Measurements from ENCODE around the gene ZKSCAN8.
"Not testable (repeated sequence)": the region's sequence is repeated elsewhere in the genome, so short reads cannot be mapped to it uniquely, and the experiment has no call there.

The ZKSCAN8 gene

DNA sequence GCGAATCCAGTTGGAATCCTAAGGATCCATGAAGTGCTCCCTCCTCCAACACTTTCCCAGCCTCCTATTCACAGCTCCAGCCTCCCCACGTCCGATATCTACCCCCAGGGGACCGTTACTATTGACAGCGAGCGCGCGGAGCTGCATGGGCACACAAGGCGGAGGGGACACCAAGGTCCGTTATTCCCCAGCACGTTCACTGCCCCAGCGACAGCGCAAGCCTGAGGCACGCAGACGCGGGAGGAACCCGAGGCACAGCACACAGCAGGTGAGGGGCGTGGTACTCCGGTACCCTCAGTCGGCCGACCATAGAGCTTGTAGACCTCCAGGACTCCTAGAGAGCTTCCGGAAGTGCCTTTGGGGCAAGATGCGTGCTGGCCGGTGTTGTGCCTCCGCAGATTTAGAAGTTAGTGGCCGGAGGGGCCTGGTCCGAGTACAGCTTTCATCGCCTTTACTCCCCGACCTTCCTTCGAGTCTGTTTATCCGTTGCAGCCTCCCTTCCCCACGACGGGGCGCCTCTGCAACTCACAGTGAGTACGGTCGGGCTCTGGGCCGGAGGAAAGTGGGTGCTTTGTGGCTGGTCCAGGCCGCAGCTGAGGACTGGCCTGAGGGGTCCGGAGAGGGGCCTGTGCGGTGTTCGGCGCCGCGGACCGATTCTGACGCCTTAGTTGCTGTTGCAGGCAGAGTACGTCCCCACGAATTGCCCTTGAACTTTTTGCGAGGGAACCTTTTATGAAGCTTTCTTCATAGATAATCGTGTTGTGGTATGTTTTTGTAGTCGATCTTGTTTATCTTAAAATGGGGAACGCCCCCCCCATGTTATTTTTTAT lies at the start of gene ZKSCAN8:
Gene ZKSCAN8 (plus strand): TSS at position 384 of the 830 bp plus-strand sequence. CDS start 6,525 bp downstream, outside the sequence.
- peak; percentile 94 for ATAC-seq
- peak; percentile 81 to 89 for DNase-seq
- Mint-ChIP-seq H3K4me1 (peaks cover 51% of the 10 kb centered on the region), H3K4me3 (peak within 1 kb of the TSS; percentile 96), H3K9me3 (no peaks in the 10 kb centered on the region), H3K27me3 (no peaks in the 10 kb centered on the region), H3K27ac (peak within 1 kb of the TSS; percentile 91 to 96)

DNA sequence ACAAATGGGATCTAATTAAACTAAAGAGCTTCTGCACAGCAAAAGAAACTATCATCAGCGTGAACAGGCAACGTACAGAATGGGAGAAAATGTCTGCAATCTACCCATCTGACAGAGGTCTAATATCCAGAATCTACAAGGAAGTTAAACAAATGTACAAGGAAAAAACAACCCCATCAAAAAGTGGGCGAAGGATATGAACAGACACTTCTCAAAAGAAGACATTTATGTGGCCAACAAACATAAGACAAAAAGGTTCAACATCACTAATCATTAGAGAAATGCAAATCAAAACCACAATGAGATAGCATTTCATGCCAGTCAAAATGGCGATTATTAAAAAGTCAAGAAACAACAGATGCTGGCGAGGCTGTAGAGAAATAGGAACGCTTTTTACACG lies 39.5 kb upstream of the ZKSCAN8 start:
- not testable (repeated sequence) for DNase-seq

DNA sequence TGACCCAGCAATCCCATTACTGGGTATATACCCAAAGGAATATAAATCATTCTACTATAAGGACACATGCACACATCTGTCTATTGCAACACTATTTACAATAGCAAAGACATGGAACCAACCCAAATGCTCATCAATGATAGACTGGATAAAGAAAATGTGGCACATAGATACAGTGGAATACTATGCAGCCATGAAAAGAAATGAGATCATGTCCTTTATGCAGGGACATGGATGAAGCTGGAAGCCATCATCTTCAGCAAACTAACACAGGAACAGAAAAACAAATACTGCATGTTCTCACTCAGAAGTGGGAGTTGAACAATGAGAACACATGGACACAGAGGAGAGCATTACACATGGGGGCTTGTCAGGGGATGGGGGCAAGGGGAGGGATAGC lies 39.0 kb upstream of the ZKSCAN8 start:
- H3K9me3 Mint-ChIP-seq, ATAC-seq, H3K27ac Mint-ChIP-seq, H3K4me1 Mint-ChIP-seq, DNase-seq: not testable (repeated sequence)
- Mint-ChIP-seq H3K27me3 (peaks cover 23% of the 10 kb centered on the region), H3K4me3 (peak overlapping the region in 1 of 2 donors; percentile 9)

More for the DNA sequence above, 39.5 kb upstream of the ZKSCAN8 start:
- H3K4me3 Mint-ChIP-seq, ATAC-seq, H3K9me3 Mint-ChIP-seq, H3K27ac Mint-ChIP-seq, H3K4me1 Mint-ChIP-seq: not testable (repeated sequence)
- peaks cover 23% of the 10 kb centered on the region for H3K27me3 Mint-ChIP-seq

DNA sequence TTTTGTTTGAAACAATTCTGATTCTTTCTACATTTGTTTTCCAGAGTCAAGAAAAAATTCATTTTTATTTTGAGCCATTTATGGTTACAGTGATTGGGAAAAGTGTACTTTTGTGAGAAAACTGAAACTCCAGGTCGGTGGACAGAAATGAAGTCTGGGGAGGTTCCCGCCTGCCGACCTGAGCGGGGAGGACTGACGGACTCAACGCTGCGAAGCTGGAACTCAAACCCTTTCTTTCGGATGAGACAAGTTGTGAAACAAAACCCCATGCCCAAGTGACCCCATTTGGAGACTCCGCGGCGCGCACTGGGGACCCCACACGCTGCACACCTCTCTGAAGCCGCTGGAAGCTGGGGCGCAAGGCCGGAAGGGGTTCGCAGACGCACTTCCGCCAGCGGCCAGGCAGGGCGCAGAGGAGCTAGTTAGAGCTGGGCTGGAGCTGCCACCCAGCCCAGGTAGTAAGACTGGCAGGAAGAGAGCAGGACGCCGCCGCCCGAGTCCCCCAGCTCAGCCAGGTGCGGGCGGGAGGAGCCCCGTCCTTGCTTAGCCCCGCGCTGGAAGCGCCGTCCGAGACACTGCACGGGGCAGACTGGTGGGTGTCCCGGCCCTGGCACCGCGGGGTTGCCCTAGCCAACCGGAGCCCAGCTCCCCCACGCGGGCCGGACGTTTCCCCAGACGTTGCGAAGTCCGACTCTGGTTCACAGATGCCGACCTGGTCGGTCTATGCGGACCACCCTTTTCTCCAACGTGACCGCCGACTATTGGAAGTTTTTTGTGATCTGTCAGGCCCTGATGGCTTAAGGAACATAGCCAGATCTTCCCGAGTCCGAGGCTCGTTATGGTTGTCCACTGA lies 37.1 kb upstream of the ZKSCAN8 start:
- peaks cover 18% of the 10 kb centered on the region for H3K27me3 Mint-ChIP-seq
- peaks cover 7% of the 10 kb centered on the region for H3K4me1 Mint-ChIP-seq
- H3K27ac Mint-ChIP-seq, result peak overlapping the region; percentile 77 to 78
- peak overlapping the region; percentile 94 for H3K4me3 Mint-ChIP-seq
- H3K9me3 Mint-ChIP-seq, result peaks cover 5 to 8% of the 10 kb centered on the region in 2 donors
- DNase-seq, result peak; percentile 81 to 89
- ATAC-seq, result peak; percentile 100

DNA sequence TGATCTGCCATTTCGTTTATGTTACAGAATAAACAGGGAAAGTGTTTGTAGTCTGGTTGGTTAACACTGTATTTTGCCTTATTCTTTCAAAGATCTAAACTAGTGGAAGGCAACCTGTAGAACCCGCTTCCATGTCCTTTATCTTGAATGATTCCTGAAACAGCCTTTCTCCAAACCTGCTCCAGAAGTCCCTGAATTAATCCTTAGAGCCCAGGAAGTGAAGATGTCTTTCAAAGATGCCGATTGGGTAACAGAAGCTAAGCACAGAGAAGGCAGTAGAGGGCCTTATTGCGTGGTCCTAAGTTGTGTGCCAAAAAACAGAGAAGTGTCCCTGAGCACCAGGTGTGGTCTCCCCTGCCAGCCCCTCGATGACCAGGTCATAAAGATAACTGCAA lies 36.4 kb upstream of the ZKSCAN8 start:
- Mint-ChIP-seq H3K9me3 (peaks cover 5 to 8% of the 10 kb centered on the region in 2 donors), H3K4me1 (peaks cover 7% of the 10 kb centered on the region), H3K27me3 (peaks cover 12% of the 10 kb centered on the region), H3K4me3 (peak overlapping the region; percentile 94), H3K27ac (peak overlapping the region; percentile 50 to 77)
- ATAC-seq (no peak), DNase-seq (no peak)

DNA sequence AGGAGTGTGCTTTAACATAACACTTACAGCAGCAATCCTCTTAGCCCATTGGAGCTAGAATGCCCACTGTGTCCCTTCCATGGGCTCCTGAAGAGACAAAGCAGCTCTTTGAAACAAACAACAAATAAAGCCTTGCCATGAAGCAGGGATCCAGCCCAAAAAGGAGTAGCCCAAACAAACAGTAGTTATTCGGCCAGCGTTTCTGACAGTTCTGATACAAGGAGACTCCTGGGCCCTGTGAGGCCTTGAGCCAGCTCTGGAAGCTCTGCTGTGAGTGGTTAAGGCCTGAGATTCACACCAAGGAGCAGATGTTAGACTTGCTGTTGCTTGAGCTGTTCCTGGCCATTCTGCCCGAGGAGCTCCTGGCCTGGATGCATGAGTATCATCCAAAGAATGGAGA lies 34.2 kb upstream of the ZKSCAN8 start:
- H3K27ac Mint-ChIP-seq, result no peak overlapping the region
- peaks cover 4 to 5% of the 10 kb centered on the region in 2 donors for H3K9me3 Mint-ChIP-seq
- DNase-seq, result no peak

DNA sequence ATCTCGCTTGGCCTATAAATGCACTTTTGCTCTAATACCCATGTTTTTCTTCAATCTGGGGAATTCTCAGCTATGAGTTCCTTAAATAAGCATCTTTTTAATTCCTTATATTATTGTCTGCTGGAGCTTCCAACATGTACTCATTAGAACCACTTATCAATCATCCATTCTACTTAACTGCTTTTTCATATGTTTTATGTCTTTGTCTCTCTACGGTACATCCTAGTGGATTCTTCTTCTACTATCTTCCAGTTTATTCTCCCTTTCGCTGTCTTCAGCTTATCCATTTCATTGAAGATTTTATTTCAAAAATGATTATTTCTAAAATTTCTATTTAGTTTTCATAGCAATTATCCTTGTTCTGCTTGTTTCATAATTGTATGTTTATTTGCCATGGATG lies 29.7 kb upstream of the ZKSCAN8 start:
- Mint-ChIP-seq H3K27me3 (no peaks in the 10 kb centered on the region), H3K4me1 (no peaks in the 10 kb centered on the region), H3K4me3 (no peak overlapping the region), H3K9me3 (no peaks in the 10 kb centered on the region), H3K27ac (no peak overlapping the region)
- no peak for ATAC-seq
- DNase-seq, result no peak

More for the DNA sequence above, 34.2 kb upstream of the ZKSCAN8 start:
- ATAC-seq, result no peak
- Mint-ChIP-seq H3K27me3 (no peaks in the 10 kb centered on the region), H3K4me3 (no peak overlapping the region), H3K4me1 (peaks cover 7% of the 10 kb centered on the region)

DNA sequence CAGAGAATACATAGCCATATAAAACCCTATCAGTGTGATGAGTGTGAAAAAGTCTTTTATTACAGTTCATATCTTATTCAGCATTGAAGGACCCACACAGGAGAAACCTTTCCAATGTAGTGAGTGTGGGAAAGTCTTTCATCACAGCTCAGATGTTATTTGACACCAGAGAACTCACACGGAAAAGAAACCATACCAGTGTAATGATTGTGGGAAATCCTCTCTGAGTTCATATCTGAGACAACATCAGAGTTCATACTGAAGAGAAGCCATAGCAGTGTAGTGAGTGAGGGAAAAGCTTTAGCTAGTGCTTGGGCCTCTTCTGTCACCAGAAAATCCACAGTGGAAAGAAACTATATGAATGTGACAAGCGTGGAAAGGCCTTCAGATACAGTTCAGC lies 25.9 kb upstream of the ZKSCAN8 start:
- Mint-ChIP-seq H3K27ac (no peak overlapping the region), H3K27me3 (no peaks in the 10 kb centered on the region), H3K9me3 (no peaks in the 10 kb centered on the region), H3K4me3 (no peak overlapping the region), H3K4me1 (no peaks in the 10 kb centered on the region)
- DNase-seq (no peak), ATAC-seq (no peak)

DNA sequence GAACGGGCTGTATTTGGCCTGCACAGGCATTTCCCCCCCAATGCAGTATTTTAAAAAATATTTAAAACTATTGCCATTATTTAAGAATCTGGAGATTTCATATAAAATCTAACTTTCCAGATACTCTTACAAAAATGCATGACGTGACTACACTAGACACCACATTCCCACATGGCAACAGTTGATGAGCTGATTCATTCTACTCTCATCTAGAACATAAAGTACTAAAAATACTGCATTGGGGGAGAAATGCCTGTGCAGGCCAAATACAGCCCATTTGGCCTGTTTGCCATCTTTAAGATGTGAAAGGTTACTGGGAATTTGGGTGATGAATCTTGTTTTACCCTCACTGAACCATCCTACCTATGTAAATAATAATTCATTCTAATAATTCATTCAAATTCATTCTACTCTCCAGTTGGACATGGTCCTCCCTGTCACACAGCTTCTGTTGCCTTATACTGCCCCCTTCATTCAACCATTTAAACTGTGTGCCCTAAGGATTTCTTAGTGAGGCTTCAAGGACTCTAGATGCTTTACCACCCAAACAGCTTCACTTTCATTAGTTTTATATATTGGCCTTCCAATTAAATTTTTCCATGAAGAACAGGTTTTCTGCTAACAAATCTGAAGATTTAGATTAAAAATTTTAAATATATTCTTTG lies 24.2 kb upstream of the ZKSCAN8 start:
- H3K9me3 Mint-ChIP-seq, result no peaks in the 10 kb centered on the region

DNA sequence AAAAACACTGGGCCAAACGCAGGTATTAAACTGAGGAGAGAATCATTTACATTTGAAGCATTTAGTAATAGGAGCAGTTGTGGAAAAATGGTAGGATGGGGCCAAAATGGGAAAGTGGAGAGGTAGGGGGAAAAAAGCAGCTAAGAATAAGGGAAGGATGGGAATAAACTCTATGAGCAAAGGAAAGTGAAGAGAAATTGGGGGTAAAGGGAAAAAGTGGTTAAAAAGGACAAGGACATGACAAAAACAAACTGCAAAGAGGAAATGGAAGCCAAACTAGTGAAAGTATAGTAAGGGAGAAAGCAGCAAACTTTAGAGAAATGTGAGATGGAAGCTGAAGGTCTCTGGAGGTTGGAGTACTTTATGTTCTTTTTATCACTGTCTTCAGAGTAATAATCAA lies 23.5 kb upstream of the ZKSCAN8 start:
- no peak for ATAC-seq
- Mint-ChIP-seq H3K4me1 (peaks cover 7% of the 10 kb centered on the region), H3K9me3 (no peaks in the 10 kb centered on the region), H3K4me3 (no peak overlapping the region), H3K27me3 (no peaks in the 10 kb centered on the region), H3K27ac (peak overlapping the region in 1 of 2 donors; percentile 68)
- DNase-seq, result no peak

More for the DNA sequence above, 24.2 kb upstream of the ZKSCAN8 start:
- Mint-ChIP-seq H3K4me1 (peaks cover under 1% of the 10 kb centered on the region), H3K27ac (no peak overlapping the region), H3K27me3 (no peaks in the 10 kb centered on the region), H3K4me3 (no peak overlapping the region)
- ATAC-seq, result no peak
- no peak for DNase-seq

DNA sequence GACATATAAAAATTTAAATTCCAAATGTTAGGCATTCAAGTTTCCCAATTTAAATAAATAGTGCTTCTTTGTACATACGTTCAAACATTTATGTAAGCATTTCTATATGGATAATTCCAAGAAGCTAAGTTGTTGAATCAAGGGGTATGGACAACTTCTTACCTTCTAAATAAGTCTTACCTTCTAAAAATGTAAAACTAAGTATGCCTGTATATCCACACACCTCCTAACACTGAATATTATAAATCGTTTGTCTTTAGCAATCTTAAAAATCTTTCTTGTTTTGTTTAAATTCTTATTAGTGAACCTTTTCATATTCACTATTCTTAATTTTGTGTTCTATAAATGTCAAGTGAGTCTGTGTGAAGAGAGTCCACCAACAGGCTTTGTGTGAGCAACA lies 19.8 kb upstream of the ZKSCAN8 start:
- DNase-seq (no peak), ATAC-seq (no peak)
- Mint-ChIP-seq H3K4me1 (peaks cover 36% of the 10 kb centered on the region), H3K27ac (no peak overlapping the region), H3K9me3 (no peaks in the 10 kb centered on the region), H3K27me3 (no peaks in the 10 kb centered on the region), H3K4me3 (no peak overlapping the region)

DNA sequence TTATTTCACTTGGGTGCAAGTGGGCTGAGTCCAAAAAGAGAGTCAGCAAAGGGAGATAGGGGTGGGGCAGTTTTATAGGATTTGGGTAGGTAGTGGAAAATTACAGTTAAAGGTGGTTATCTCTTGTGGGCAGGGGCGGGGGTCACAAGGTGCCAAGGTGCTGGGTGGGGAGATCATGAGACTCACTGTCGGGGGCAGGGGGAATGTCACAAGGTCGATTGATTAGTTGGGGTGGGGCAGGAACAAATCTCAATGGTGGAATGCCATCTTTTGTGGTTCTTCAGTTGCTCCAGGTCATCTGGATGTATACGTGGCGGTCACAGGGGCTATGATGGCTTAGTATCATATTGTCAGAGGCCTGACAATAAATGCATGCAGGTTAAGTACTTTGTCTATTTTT lies 19.4 kb upstream of the ZKSCAN8 start:
- DNase-seq, H3K27ac Mint-ChIP-seq, H3K27me3 Mint-ChIP-seq, ATAC-seq, H3K4me3 Mint-ChIP-seq, H3K9me3 Mint-ChIP-seq: not testable (repeated sequence)
- peaks cover 40% of the 10 kb centered on the region for H3K4me1 Mint-ChIP-seq

DNA sequence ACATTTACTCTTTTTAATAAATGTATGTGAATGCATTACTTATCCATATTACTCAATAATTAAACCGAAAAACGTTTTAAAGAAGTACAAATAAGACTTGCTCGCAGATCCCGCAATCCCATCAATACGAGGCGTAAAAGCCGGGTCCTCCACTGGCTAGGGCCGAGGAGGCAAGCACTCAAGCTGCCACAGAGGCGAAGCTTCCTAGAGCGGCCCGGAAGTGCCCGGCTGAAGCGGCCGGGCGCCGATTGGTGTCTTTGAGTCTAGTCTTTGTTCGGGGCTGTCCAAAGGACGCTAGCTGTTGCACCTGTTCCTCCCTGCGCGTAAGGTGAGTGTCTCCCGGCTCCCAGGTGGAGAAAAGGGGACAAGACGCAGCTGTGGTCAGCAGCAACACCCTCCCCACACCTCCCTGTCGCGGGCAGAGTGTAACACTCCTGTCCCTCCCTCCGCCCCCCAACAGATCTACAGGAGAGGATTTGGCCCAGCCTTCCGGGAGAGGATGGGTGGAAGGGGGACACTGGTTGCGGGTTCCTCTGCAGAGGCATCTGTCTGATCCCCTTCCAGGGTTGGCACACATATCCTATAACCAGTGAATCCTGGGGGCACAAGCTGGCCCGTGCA lies 17.2 kb upstream of the ZKSCAN8 start, which contains the start of gene ZSCAN16:
Gene ZSCAN16 (plus strand): TSS at position 260 of the 621 bp plus-strand sequence. CDS start 835 bp downstream, outside the sequence.
- H3K4me1 Mint-ChIP-seq, result peaks cover 53% of the 10 kb centered on the region
- H3K27ac Mint-ChIP-seq, result peak within 1 kb of the TSS; percentile 93 to 97
- H3K4me3 Mint-ChIP-seq, result peak within 1 kb of the TSS; percentile 94 to 97
- no peaks in the 10 kb centered on the region for H3K27me3 Mint-ChIP-seq
- DNase-seq, result peak; percentile 70 to 77
- no peaks in the 10 kb centered on the region for H3K9me3 Mint-ChIP-seq
- ATAC-seq, result peak; percentile 99

DNA sequence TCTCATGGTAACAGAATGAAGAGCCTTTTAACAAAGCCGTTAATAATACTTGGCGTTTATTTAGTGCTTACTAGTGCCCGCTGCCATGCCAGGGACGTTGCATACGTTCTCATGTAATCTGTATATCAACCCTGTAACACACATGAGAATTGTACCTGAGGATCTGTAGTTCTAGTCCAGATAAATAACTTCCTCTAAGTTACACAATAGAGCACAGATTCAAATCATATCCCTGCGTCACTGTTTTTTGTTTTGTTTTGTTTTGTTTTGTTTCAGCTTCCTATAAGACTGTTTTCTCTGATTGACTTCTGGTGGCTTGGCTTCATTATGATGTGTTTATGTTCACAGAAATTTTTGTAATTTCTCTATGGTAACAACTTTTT lies 16.7 kb upstream of the ZKSCAN8 start:
- peak; percentile 27 for ATAC-seq
- peaks cover 54% of the 10 kb centered on the region for H3K4me1 Mint-ChIP-seq

DNA sequence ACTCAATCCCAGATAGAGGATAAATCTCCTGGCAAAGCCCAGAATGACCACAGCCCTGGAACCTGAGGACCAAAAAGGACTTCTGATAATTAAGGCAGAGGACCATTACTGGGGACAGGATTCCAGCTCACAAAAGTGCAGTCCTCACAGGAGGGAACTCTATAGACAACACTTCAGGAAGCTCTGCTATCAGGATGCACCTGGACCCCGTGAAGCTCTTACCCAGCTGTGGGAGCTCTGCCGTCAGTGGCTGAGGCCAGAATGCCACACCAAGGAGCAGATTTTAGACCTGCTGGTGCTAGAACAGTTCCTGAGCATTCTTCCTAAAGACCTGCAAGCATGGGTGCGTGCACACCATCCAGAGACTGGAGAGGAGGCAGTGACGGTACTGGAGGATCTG lies 16.3 kb upstream of the ZKSCAN8 start:
- peaks cover 56% of the 10 kb centered on the region for H3K4me1 Mint-ChIP-seq
- no peaks in the 10 kb centered on the region for H3K27me3 Mint-ChIP-seq
- H3K4me3 Mint-ChIP-seq, result peak overlapping the region; percentile 94 to 97
- peak overlapping the region; percentile 81 to 97 for H3K27ac Mint-ChIP-seq
- H3K9me3 Mint-ChIP-seq, result no peaks in the 10 kb centered on the region
- ATAC-seq (no peak), DNase-seq (no peak)

More for the DNA sequence above, 16.7 kb upstream of the ZKSCAN8 start:
- H3K9me3 Mint-ChIP-seq, result no peaks in the 10 kb centered on the region
- peak overlapping the region; percentile 15 to 97 for H3K27ac Mint-ChIP-seq
- H3K4me3 Mint-ChIP-seq, result peak overlapping the region; percentile 94 to 97
- H3K27me3 Mint-ChIP-seq, result no peaks in the 10 kb centered on the region
- DNase-seq, result no peak

Data from stimulated activated naive CD8-positive, alpha-beta T cell treated with anti-CD3 and anti-CD28 coated beads, Interleukin-15, amount 100 ng/mL, for 72 hours (primary cell).